Liver (tissue), 3 donors: ENCODE results near the gene RIMBP2.

Experiments
- CTCF ChIP-seq: fragments of 150-350 bp; IDR thresholded peaks from 2 replicates; pipeline ENCODE4 v1.5.1; 2017; ENCODE audit warnings: improper control_type of control experiment, low read depth, low read length; ENCODE audit not compliant: missing input control
- EGR1 ChIP-seq, 2 donors: IDR thresholded peaks; 2 replicates each; pipeline ENCODE4 v1.6.1; 2016 to 2018; ENCODE audit warnings: antibody characterized with exemption in 2 of 2, low read depth in 2 of 2
- GABPA ChIP-seq, 2 donors: IDR thresholded peaks in 1 of 2; conservative IDR thresholded peaks in 1 of 2; 2 replicates each; pipeline ENCODE4 v1.6.1; 2016; ENCODE audit warnings: antibody characterized with exemption in 2 of 2, mild to moderate bottlenecking in 1 of 2, moderate library complexity in 1 of 2
- NR2F2 ChIP-seq: IDR thresholded peaks from 2 replicates; pipeline ENCODE4 v1.6.1; 2016; ENCODE audit warnings: antibody characterized with exemption
- TAF1 ChIP-seq: conservative IDR thresholded peaks from 2 replicates; pipeline ENCODE4 v1.6.1; 2016; ENCODE audit warnings: antibody characterized with exemption, mild to moderate bottlenecking
- TF ChIP-seq, protein P1 (sequence below): IDR thresholded peaks from 2 replicates; pipeline ENCODE4 v1.6.1; 2016; ENCODE audit warnings: antibody characterized with exemption
- TF ChIP-seq, protein P2 (sequence below): IDR thresholded peaks from 2 replicates; pipeline ENCODE4 v1.6.1; 2016; ENCODE audit warnings: antibody characterized with exemption, mild to moderate bottlenecking
- donor health status: healthy.
- donor health status: healthy.

GRCh38 chr12:130655881-130656280 lies 60.2 kb downstream of the RIMBP2 start:
- no peak for TF ChIP-seq GABPA (IDR thresholded peaks at IDR 0.05 in 1 of 2, conservative IDR thresholded peaks at IDR 0.05 in 1 of 2)
- no peak for TF ChIP-seq EGR1 (IDR thresholded peaks at IDR 0.05; ENCODE audit: low read depth in 2 of 2)
- TF ChIP-seq NR2F2, result no peak
- no peak for TF ChIP-seq CTCF
- TF ChIP-seq, protein P1, sequence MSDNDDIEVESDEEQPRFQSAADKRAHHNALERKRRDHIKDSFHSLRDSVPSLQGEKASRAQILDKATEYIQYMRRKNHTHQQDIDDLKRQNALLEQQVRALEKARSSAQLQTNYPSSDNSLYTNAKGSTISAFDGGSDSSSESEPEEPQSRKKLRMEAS, result no peak
- TF ChIP-seq TAF1, result no peak
- TF ChIP-seq, protein P2, sequence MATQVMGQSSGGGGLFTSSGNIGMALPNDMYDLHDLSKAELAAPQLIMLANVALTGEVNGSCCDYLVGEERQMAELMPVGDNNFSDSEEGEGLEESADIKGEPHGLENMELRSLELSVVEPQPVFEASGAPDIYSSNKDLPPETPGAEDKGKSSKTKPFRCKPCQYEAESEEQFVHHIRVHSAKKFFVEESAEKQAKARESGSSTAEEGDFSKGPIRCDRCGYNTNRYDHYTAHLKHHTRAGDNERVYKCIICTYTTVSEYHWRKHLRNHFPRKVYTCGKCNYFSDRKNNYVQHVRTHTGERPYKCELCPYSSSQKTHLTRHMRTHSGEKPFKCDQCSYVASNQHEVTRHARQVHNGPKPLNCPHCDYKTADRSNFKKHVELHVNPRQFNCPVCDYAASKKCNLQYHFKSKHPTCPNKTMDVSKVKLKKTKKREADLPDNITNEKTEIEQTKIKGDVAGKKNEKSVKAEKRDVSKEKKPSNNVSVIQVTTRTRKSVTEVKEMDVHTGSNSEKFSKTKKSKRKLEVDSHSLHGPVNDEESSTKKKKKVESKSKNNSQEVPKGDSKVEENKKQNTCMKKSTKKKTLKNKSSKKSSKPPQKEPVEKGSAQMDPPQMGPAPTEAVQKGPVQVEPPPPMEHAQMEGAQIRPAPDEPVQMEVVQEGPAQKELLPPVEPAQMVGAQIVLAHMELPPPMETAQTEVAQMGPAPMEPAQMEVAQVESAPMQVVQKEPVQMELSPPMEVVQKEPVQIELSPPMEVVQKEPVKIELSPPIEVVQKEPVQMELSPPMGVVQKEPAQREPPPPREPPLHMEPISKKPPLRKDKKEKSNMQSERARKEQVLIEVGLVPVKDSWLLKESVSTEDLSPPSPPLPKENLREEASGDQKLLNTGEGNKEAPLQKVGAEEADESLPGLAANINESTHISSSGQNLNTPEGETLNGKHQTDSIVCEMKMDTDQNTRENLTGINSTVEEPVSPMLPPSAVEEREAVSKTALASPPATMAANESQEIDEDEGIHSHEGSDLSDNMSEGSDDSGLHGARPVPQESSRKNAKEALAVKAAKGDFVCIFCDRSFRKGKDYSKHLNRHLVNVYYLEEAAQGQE, result no peak
